Right renal cortex interstitium (tissue), 3 donors: Measurements from ENCODE around the gene MYO16. TPM values are rescaled to one million over a fixed set of nuclear protein-coding genes. Genes with fewer than 3 reads are reported as not detected.
"Not testable (repeated sequence)": the region's sequence is repeated elsewhere in the genome, so short reads cannot be mapped to it uniquely, and the experiment has no call there.

Source experiments
- DNase-seq, 3 donors: peaks; one replicate each; pipeline ENCODE4 v3.0.0-alpha.2; 2013; ENCODE audit warnings: low read depth in 3 of 3, low spot score in 2 of 3
- polyA plus RNA-seq, 3 donors: library from polyadenylated mRNA; unstranded; fragments of 120-200 nt; gene quantifications; one replicate each; pipeline ENCODE4 v1.2.1, GENCODE V29; 2013; ENCODE audit not compliant: insufficient read length in 3 of 3

Gene MYO16
- polyA plus RNA-seq, 3 donors: 0.42 to 0.60 (median 0.45) TPM

DNA sequence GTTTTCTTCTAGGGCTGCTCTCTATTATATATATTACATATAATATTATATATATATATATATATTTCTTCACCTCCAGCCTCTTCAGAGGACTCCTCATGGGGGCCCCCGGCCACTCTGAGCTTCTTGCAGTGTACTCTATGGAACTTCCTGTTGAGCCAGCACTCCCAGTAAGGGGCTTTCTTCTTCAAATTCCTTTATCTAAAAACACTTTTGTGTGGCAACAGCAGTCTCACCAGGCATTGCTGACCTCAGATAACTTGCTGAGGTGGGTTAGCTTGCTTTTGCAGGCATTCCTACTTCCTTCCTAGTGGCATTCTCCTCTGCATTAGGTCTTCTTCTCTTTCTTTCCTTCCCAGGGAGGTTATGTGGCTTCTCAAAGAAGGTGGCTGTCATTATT, 381.5 kb downstream of the MYO16 start:
- DNase-seq: no peak

DNA sequence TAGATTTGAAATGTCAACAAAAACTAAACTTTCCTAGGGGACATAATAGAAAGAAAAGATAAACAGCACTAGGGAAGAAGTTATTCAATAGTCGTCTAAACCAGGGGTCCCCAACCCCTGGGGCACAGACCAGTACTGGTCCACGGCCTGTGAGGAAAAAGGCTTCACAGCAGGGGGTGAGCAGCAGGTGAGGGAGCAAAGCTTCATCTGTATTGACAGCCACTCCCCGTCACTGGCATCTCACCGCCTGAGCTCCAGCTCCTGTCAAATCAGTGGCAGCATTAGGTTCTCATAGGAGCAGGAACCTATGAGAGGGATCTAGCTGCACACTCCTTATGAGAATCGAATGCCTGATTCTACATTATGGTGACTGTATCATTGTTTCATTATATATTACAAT, 382.7 kb downstream of the MYO16 start:
- no peak for DNase-seq

DNA sequence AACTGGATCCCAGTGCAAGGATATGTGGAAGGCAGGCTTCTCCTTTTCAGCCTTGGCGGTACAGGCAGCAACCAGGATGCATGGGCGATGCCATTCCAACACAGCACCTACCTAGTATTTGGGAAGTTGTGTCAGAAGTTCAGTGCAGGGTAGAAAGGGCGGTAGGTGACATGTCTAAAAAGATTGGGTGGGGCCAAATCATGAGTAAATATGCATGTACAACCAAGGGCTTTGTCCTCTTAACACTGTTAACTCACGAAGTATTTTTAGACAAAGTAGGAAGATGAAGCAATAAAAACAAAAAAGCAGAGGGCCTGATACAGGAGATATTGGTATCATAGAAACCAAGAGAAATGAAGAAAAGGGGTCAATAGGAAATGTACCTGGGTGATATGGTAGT, 392.1 kb downstream of the MYO16 start:
- no peak for DNase-seq

DNA sequence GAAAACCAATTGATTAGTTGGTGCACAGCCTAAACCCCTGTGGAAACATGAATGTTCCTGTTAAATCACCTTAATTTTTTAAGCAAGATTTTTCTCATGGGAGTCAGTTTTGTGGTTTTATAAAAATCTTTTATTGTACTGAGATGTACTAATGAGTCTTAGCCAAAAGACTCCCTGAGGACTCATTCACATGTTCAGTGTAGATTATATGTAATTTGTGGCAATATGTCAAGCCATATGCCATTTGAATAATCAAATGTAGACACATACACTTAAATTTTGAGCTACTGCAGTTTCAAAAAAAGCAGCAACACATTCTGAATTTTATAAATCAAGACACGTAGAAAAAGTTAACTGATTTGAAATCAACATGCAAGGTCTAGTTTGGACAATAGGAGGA, 395.2 kb downstream of the MYO16 start:
- no peak for DNase-seq

DNA sequence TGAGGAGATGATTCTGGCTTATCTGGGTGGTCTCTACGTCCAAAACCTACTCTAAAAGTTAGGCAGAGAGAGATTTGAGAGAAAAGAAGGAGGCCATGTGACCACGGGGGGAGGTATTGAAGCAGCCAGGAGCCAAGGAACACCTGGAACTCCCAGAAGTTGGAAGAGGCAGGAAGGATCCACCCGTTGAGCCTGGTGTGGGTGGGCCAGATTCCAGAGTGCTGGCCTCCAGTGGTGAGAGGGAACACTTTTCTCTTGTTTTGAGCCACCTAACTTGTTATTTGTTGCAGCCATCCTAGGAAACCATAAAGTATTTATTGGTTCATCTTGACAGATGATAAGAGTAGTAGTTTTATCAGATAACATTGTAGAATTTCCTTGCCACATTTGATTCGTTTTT, 396.9 kb downstream of the MYO16 start:
- no peak for DNase-seq

DNA sequence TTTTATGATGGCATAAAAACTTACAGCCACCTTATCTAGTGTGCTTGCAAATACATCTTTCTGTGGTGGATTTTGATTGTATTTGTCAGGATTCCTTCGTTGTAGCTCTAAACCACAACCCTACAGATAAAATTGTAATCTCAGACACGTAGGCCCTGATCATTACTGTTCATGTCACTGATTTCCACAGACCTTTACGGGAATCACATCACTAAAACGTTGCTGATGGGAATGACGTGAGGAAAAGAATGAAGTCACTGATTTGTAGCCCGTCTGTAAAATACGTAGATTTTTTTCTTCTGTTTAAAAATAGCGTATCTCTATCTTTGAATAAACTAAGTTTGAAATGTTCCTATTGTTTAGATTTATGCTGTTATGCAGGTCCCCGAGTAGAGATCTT, 399.2 kb downstream of the MYO16 start:
- DNase-seq: no peak

DNA sequence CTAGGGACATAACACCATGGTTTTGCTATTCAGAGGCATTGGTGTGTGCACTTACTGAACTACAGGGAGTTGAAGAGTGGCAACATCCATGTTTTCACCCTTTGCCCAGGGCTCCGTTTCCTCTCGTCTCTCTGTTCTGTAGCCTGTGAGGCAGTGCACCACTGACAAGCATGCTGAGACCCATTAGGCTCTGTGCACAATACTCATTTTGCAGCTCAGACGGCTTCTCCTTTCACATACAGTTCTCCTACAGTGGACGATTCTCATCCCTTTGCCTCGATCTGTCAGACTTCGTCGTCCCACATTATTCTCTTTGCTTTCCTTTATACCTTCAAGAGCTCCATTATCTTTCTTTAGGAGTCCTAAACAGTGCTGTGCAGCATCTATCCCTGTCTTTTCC, 403.7 kb downstream of the MYO16 start:
- DNase-seq: no peak

DNA sequence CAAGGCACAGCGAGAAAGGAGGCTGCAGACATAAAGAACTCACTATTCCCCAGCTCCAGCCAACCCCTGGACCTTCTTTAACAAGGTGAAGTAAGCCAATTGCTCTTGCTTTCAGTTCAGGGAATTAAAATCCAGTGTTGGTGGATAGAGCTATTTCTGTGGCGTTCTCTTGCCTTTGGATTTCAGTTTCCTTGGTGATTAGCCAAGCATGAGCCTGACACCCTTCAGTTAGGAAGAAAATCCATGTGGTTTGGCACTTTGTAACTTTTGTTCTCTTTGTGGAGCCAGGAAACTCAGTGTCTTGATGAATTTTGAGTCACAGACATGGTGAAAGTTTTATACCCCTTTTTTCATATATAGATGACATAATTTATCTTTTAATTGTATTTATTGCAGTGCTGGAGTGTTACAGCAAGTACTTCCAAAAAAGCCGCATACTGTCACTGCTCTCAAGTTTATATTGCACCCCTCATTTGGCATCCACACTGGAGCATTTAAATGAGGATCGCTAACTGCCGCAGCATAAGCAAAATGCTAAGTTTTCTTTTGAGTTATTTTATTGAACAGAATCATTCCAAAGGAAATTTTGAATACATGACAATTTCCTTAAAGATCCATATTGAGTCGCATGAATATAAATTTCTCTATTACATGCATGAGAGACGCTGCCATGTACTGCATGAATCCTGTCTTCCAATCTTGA, 406.8 kb downstream of the MYO16 start:
- DNase-seq: no peak

DNA sequence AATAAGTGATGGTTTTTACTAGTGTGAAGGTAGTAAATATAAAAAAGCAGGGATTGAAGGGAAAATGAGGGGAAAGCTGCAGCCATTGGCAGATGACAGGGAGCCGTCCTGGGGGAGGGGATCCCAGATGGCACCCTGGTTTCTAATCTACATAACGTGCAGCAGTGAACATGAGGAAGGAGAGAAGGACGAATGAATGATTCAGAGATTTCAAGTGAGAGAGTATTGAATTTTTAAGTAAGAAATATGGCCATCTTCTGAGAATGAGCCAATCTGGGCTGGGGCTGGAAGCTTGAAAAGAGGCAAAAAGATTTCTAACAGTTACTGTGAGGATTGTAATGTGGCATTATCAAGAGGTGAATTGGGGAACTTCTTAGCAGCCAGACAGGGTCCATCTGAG, 414.2 kb downstream of the MYO16 start:
- DNase-seq: no peak

DNA sequence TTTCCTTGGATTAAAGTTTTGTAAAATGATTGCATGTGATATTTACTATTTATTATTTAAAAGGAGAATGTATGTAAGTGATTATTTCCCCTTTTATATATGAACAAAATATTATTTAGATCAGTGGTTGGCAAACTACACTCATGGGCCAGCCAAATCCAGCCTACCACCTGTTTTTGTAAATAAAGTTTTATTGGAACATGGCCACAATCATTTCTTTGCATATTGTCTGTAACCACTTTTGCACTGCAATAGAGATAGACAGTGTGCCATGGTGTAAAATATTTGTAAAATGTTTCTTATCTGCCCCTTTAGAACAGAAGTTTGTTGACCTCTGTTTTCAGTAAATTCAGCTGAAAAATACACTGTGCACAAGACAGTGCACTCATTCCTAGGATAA, 426.4 kb downstream of the MYO16 start:
- DNase-seq: no peak

DNA sequence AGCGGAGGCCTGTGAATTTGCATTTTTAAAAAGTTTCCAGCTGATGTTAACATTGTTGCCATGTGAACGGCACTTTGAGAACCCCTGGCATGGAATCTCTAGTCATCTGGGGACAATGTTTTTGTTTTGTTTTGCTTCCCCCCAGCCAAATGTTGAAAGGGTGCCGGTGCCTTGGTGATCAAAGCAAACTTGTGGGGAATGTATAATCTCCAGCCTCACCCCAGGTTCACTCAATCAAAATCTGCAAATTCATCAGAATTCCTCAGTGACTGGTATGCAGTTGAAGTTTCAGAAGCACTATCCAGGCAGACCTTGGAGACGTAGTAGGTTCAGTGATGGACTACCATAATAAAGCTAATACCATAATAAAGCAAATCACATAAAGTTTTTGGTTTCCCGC, 428.7 kb downstream of the MYO16 start:
- no peak for DNase-seq

DNA sequence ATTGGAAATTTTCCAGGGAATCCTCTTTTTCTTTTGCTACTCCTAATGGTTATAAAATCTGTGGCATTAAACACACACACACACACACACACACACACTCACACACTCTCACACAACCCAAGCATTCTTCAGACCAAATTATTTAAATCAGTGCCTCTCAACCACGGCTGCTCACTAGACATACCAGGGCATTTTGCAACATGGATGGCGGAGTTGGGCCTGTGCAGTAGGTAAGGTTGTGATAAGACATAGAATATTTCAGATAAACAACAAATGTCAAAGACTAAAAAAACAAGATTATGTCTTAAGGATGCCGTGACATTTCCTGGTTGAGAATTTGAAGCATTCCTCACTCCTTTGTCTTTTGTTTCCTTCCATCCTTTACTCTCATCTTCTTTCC, 443.1 kb downstream of the MYO16 start:
- DNase-seq: no peak

DNA sequence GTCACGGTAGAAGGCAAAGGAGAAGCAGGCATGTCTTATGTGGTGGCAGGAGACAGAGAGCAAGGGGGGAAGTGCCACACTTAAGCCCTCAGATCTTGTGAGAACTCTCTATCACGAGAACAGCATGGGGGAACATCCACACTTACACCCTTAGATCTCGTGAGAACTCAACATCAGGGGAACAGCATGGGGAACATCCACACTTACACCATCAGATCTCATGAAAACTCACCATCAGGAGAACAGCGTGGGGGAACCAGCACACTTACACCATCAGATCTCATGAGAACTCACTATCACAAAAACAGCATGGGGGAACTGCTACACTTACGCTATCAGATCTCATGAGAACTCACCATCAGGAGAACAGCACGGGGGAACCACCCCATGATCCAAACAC, 445.0 kb downstream of the MYO16 start:
- no peak for DNase-seq

DNA sequence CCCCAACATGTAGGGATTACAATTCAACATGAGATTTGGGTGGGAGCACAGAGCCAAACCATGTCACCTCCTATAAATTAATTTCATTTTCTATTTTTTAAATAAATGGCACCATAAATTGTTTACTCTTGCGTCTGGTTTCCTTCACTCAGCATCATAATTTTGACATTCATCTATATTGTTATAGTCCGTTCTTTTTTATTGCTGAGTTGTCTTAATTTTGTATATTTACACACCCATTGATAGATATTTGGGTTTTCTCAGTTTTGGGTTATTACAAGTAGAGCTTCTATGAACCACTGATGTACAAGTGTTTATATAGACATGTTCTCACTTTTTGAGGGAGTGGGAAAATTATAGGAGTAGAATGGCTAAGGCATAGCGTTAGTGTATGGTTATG, 445.4 kb downstream of the MYO16 start:
- DNase-seq: no peak

DNA sequence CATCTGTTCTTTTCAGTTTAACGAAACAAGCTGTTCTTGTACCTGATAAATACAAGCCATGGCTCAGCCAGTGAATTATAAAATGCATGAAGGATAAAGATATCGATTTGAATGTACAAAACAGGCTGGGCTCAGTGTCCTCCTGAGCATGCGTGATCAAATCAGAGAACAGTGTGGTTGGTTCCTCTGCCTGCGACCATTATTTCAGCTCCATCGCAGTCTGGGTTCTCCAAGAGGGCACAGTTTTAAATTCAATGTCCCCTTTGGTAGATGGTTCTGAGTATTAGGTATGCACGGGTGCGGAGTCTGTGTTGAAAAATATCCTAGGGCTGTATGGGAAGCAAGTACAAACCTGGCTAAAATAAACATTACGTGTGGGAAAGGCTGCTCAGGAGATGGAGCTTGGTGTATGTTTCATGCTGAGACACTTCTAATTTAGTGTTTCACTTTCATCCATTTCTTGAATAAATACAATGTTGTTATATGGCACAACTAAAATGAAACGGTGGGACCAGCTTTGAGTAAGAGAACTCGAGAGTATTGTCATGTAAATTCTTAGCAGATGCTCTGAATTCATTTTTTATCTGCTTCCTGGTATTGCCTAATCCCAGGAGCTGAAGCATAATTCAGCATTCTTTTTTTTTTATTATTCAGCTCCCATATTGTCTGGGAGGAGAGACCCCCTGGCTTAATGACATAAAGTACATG, 458.7 kb downstream of the MYO16 start:
- no peak for DNase-seq

DNA sequence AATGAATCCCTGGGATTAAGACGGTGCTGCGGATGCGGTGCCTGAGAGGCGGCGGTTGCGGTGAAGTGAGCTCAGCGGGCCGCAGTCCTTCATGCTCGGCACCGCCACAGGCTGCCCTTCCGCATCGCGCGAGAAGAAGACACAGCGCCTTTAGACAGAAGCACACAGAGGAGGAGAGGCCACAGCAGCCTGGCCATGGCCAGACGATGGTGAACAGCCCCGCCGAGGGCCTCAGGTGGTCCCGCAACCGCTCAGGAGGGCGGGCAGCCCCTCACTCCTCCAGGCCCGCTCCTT, 459.2 kb downstream of the MYO16 start:
- no peak for DNase-seq

DNA sequence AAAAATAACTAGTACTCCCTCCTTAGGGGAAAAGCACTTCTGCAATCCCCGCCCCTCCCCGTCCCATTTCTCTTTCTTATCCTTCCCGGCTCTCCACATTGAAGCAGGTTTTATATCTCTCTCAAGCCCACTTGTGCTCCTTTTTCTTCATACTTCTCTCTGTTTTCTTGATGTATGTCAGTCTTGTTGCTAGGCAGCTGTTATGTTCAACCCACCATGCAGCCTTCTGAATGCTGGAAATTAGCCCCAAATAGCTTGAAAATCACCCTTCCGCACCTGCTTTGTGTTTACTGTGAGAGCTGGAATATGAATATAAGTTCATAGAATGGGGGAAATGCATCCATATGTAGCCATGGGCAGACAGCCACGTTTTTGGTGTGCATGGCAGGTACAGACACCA, 461.4 kb downstream of the MYO16 start:
- DNase-seq: no peak

DNA sequence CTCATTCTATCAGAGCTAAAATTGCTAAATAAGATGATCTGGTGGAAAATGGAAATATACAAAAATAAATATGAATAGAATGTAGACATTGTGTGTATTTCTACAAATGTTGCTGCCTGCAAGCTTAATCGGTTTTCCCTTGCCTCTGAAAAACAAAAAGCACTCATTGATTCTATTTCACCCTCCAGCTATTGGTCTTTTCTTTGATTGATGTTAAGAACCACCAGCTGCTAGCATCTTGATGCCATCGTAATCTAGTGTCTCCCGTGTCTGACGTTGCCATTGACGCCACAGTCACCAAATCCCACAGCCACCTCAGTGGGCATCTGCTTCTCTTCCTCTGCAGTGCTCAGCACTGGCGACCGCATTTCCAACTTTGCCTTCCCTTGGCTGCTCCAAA, 461.8 kb downstream of the MYO16 start:
- no peak for DNase-seq

DNA sequence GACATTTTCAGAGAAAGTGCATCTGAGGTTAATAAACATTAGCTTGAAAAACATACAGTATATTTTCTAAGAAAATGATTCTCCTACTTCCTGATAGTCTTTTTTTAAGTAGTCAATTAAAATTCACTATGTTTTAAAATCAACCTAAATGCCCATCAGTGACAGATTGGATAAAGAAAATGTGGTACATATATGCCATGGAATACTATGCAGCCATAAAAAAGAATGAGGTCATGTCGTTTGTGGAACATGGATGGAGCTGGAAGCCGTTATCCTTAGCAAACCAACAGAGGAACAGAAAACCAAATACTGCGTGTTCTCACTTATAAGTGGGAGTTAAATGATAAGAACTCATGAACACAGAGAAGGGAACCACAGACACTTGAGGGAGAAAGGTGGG, 462.8 kb downstream of the MYO16 start:
- DNase-seq: not testable (repeated sequence)

DNA sequence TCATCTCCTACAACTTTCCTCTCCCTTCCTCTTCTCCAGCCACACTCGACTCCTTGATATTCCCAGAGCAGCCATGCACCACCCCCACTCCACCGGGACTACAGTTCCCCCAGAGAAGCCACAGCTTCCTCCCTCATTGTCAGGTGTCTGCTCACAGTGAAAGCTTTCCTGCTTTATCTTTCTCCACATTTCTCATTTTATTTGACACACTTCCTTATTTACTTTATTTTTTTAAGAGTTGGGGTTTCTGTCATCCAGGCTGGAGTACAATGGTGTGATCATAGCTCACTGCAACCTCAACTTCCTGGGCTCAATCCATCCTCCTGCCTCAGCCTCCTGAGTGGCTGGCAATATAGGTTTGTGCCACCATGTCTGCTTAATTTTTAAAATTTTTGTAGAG, 464.6 kb downstream of the MYO16 start:
- no peak for DNase-seq

DNA sequence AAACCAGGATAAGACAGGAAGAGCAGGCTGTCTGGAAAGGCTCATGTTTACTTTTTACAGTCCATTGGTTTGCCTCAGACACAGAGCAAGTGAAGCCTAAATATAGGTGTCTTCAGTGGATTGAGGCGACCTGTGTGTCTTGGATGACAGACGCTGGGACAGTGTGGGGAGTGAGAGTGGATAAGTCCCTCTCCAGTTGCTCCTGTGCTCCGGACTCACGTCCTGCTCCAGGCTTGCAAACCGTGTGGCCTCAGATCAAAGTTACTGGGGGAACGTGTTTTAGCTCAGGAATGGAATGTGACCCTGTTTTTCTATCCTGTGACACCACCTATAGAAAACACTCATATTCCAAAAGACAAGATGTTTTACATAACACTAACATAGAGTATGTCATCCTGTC, 465.7 kb downstream of the MYO16 start:
- no peak for DNase-seq

DNA sequence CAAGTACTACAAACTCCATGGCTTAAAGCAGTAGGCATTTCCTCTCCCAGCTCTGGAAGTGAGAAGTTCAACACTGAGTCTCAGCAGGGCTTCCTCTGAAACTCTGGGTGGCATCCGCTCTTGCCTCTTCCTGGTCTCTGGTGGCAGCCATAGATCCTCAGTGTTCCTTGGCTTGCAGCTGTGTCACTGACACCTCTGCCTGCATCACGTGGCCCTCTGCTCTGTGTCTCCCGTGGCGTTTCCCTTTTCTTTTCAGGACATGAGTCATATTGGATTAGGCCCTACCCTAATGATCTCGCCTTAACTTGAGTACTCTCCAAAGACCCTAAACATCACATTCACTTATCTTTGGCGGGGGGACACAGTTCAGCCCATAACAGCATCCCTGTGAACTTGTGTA, 466.7 kb downstream of the MYO16 start:
- DNase-seq: no peak
